Inferior parietal cortex (tissue), 1 donor: ENCODE measurements around the gene JMJD1C.
A peak's percentile ranks its signal among the peaks of the same experiment; 100 is the strongest.
"Not testable (repeated sequence)": the region's sequence is repeated elsewhere in the genome, so short reads cannot be mapped to it uniquely, and the experiment has no call there.

ENCODE experiments used
- DNase-seq: peaks from one replicate; pipeline ENCODE4 v3.0.0-alpha.2; 2016; ENCODE audit errors: extremely low spot score

JMJD1C gene

GRCh38 chr10:63465293-63466143 is at the start of gene JMJD1C:
Gene JMJD1C, minus strand, starts transcription at chr10:63465977. Its CDS starts 315 bp downstream, at chr10:63465662.
- DNase-seq: peak; percentile 63

- DNase-seq: no peak
Measured at GRCh38 chr10:63515002-63515763, 49.4 kb upstream of the JMJD1C start.

- DNase-seq: no peak
Measured at GRCh38 chr10:63506554-63506953, 40.8 kb upstream of the JMJD1C start.

GRCh38 chr10:63505562-63505961 is 39.8 kb upstream of the JMJD1C start:
- no peak for DNase-seq

- no peak for DNase-seq
Measured at GRCh38 chr10:63504145-63504881, 38.5 kb upstream of the JMJD1C start.

- DNase-seq: no peak
Measured at GRCh38 chr10:63503395-63503794, 37.6 kb upstream of the JMJD1C start.

GRCh38 chr10:63502832-63503231 is 37.1 kb upstream of the JMJD1C start:
- no peak for DNase-seq

GRCh38 chr10:63501954-63502353 is 36.2 kb upstream of the JMJD1C start:
- no peak for DNase-seq

GRCh38 chr10:63500551-63500950 is 34.8 kb upstream of the JMJD1C start:
- not testable (repeated sequence) for DNase-seq

- no peak for DNase-seq
Measured at GRCh38 chr10:63498665-63499064, 32.9 kb upstream of the JMJD1C start.

- DNase-seq: no peak
Measured at GRCh38 chr10:63497321-63497720, 31.5 kb upstream of the JMJD1C start.

- DNase-seq: no peak
Measured at GRCh38 chr10:63496561-63496960, 30.8 kb upstream of the JMJD1C start.

GRCh38 chr10:63494951-63495350 is 29.2 kb upstream of the JMJD1C start:
- DNase-seq: no peak

GRCh38 chr10:63493004-63493403 is 27.2 kb upstream of the JMJD1C start:
- no peak for DNase-seq

GRCh38 chr10:63492317-63492690 is 26.5 kb upstream of the JMJD1C start:
- DNase-seq: not testable (repeated sequence)

- DNase-seq: no peak
Measured at GRCh38 chr10:63491588-63492316, 26.0 kb upstream of the JMJD1C start.

GRCh38 chr10:63489838-63490237 is 24.1 kb upstream of the JMJD1C start:
- DNase-seq: no peak

GRCh38 chr10:63487990-63488389 is 22.2 kb upstream of the JMJD1C start:
- no peak for DNase-seq

GRCh38 chr10:63483983-63484382 is 18.2 kb upstream of the JMJD1C start:
- DNase-seq: no peak

- DNase-seq: no peak
Measured at GRCh38 chr10:63481815-63482421, 16.1 kb upstream of the JMJD1C start.

GRCh38 chr10:63480237-63480636 is 14.5 kb upstream of the JMJD1C start:
- no peak for DNase-seq
